ENCODE measurements around the gene DEFB126. TPM values are rescaled to one million over a fixed set of nuclear protein-coding genes. Genes with fewer than 3 reads are reported as not detected.

Gene DEFB126
- total and polyA plus RNA-seq, 4 donors = not detected

GRCh38 chr20:137668-138490 is 4.5 kb upstream of the DEFB126 start:
- no peaks in the 10 kb centered on the region for H3K36me3 ChIP-seq (ENCODE audit: control insufficient read depth in 4 of 4, insufficient read depth in 4 of 4, low read length in 4 of 4)
- H3K27ac ChIP-seq (ENCODE audit: low read depth in 1 of 2, low read length in 1 of 2) = no peak overlapping the region
- H3K27me3 ChIP-seq (ENCODE audit: control insufficient read depth in 3 of 3, insufficient read depth in 3 of 3, low read length in 2 of 3) = peaks cover 0 to 7% (median 4%) of the 10 kb centered on the region in 3 donors
- DNase-seq (no peak), ATAC-seq (ENCODE audit: insufficient read depth, low FRiP score) (no peak)
- peaks cover 0 to 2% (median 0%) of the 10 kb centered on the region in 5 donors for H3K4me1 ChIP-seq (ENCODE audit: control insufficient read depth in 5 of 5, insufficient read depth in 5 of 5, low read length in 5 of 5)
- H3K9ac ChIP-seq (ENCODE audit: insufficient read depth in 1 of 2, low read length in 2 of 2) = no peak overlapping the region
- H3K4me3 ChIP-seq = no peak overlapping the region
- 79 to 87% methylated on average over 11 of the region's 11 CpGs for WGBS, 2 donors
- TF ChIP-seq, protein P1, sequence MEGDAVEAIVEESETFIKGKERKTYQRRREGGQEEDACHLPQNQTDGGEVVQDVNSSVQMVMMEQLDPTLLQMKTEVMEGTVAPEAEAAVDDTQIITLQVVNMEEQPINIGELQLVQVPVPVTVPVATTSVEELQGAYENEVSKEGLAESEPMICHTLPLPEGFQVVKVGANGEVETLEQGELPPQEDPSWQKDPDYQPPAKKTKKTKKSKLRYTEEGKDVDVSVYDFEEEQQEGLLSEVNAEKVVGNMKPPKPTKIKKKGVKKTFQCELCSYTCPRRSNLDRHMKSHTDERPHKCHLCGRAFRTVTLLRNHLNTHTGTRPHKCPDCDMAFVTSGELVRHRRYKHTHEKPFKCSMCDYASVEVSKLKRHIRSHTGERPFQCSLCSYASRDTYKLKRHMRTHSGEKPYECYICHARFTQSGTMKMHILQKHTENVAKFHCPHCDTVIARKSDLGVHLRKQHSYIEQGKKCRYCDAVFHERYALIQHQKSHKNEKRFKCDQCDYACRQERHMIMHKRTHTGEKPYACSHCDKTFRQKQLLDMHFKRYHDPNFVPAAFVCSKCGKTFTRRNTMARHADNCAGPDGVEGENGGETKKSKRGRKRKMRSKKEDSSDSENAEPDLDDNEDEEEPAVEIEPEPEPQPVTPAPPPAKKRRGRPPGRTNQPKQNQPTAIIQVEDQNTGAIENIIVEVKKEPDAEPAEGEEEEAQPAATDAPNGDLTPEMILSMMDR (IDR thresholded peaks at IDR 0.05; ENCODE audit: control extremely low read depth, extremely low read depth) = no peak
- H3K9me3 ChIP-seq (ENCODE audit: control insufficient read depth in 4 of 4, insufficient read depth in 3 of 4, low read length in 3 of 4) = peaks cover 0 to 2% (median 0%) of the 10 kb centered on the region in 4 donors

DNA sequence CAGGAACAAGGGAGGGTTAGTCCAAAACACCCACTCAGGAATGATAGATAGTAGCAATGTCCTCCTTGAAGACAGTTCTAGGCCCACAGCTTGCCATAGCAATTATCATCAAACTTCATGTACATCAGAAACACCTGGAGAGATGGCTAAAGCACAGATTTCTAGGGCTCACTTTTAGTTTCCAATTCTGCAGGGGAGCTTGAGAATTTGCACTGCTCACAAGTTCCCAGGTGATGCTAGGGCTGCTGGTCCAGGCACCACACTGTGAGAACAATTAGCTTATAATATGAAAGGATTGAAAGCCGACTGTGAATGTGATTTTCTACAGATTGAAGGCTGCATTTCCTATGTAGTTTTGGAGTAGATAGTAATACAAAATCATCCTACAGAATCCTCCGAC is 3.5 kb downstream of the DEFB126 start:
- H3K27ac ChIP-seq (ENCODE audit: low read depth in 1 of 2, low read length in 1 of 2) = no peak overlapping the region
- DNase-seq = no peak
- no peaks in the 10 kb centered on the region for H3K9me3 ChIP-seq (ENCODE audit: control insufficient read depth in 4 of 4, insufficient read depth in 3 of 4, low read length in 3 of 4)
- no peaks in the 10 kb centered on the region for H3K4me1 ChIP-seq (ENCODE audit: control insufficient read depth in 5 of 5, insufficient read depth in 5 of 5, low read length in 5 of 5)
- H3K27me3 ChIP-seq (ENCODE audit: control insufficient read depth in 3 of 3, insufficient read depth in 3 of 3, low read length in 2 of 3) = peaks cover 0 to 29% (median 13%) of the 10 kb centered on the region in 3 donors
- 60 to 68% methylated on average over 2 of the region's 2 CpGs for WGBS, 2 donors
- H3K9ac ChIP-seq (ENCODE audit: insufficient read depth in 1 of 2, low read length in 2 of 2) = no peak overlapping the region
- no peak overlapping the region for H3K4me3 ChIP-seq
- no peaks in the 10 kb centered on the region for H3K36me3 ChIP-seq (ENCODE audit: control insufficient read depth in 4 of 4, insufficient read depth in 4 of 4, low read length in 4 of 4)
- TF ChIP-seq, protein P1 (IDR thresholded peaks at IDR 0.05; ENCODE audit: control extremely low read depth, extremely low read depth) = no peak
- ATAC-seq (ENCODE audit: insufficient read depth, low FRiP score) = no peak

GRCh38 chr20:152131-152530 is 9.7 kb downstream of the DEFB126 start:
- H3K4me3 ChIP-seq = no peak overlapping the region
- DNase-seq (no peak), ATAC-seq (ENCODE audit: insufficient read depth, low FRiP score) (no peak)
- TF ChIP-seq, protein P1 (IDR thresholded peaks at IDR 0.05; ENCODE audit: control extremely low read depth, extremely low read depth) = no peak
- no peak overlapping the region for H3K9ac ChIP-seq (ENCODE audit: insufficient read depth in 1 of 2, low read length in 2 of 2)
- no peaks in the 10 kb centered on the region for H3K36me3 ChIP-seq (ENCODE audit: control insufficient read depth in 4 of 4, insufficient read depth in 4 of 4, low read length in 4 of 4)
- no peaks in the 10 kb centered on the region for H3K4me1 ChIP-seq (ENCODE audit: control insufficient read depth in 5 of 5, insufficient read depth in 5 of 5, low read length in 5 of 5)
- peaks cover 0 to 7% (median 2%) of the 10 kb centered on the region in 3 donors for H3K27me3 ChIP-seq (ENCODE audit: control insufficient read depth in 3 of 3, insufficient read depth in 3 of 3, low read length in 2 of 3)
- 73 to 78% methylated on average over 1 of the region's 1 CpG for WGBS, 2 donors
- no peaks in the 10 kb centered on the region for H3K9me3 ChIP-seq (ENCODE audit: control insufficient read depth in 4 of 4, insufficient read depth in 3 of 4, low read length in 3 of 4)
- H3K27ac ChIP-seq (ENCODE audit: low read depth in 1 of 2, low read length in 1 of 2) = no peak overlapping the region
